ENCODE measurements around the gene OSBPL3.
A peak's percentile ranks its signal among the peaks of the same experiment; 100 is the strongest.

The OSBPL3 gene

DNA sequence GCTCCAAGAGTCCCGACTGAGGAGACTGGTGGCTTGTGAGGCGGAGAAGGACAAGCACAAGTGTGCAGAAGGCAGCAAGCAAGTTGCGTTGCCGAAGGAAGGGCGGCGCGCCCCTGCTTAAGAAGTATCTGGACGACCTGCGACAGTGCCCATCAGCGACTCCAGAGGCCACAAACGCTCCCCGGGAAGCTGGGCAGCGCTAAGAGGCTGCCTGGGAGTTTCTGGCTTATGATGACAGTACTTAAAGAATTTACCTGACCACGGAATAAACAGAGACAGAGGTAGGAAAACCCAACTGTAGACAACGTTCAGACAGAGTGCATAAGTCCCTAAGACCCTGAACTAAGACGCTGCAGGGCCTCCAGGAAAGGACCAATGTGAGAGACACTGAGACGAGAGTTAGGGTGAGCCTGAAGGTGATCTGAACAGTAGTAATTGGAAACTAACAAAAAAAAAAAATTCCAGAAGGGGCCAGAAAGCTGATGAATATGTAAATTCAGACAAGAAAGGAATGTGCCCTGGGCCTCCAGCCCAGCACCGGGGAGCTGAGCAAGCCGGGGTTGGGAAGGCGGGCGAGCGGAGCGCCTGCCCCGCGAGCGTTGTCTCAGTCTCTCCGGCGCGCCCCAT is 1.0 kb downstream of the OSBPL3 start:
- peak; percentile 67 for DNase-seq

- DNase-seq: peak; percentile 74
Measured at GRCh38 chr7:24975644-24976260, 4.2 kb downstream of the OSBPL3 start.

DNA sequence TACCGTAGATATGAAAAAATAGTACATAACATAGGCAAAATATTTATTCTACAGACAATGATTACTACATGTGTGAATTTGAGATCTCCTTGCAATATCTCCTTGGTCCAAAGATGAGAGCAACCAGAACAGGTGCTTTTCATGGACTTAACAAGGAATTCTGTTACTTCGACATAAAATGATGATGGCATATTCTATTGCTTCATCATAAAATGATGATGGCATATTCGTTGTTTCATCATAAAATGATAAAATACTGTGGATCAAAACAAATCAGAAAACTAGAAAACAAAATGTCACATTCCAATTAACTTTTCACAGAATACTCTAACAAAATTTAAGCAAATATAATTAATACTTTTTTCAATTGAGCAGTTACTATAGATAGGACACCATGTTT is 4.8 kb downstream of the OSBPL3 start:
- DNase-seq: no peak

GRCh38 chr7:24974026-24974832 is 5.7 kb downstream of the OSBPL3 start:
- no peak for DNase-seq

DNA sequence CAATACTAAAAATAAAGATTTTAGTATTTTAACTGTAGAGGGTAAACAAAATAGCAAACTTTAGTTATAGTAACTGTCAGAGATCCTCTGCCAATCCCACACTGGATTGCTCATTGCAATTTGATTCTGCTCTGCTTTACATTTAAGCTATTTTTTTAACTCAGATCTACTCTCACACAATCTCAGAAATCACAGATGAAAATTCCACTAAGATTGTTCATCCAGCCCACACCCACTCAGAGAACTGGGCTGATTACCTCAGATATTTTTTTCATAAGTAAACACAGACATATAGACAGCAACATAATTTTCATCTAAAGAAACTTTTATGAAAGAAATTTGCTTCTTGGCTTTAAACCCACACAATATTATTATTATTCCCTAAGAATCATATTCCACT is 7.0 kb downstream of the OSBPL3 start:
- DNase-seq: peak; percentile 70

DNA sequence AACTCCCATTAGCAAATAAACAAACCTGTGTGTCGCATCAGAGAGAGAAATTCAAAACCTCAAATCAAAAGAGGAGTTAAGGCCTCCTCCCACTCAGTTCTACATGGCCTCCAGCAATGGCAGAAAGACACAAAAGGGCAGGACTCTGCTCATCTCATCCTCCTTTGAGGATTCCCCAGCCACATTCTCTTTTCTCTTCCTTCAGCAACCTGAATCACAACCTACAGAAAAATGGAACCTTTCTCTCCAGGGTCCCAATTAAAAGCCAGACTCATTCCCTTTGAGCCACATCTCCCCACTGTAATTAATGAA is 7.9 kb downstream of the OSBPL3 start:
- DNase-seq: no peak

DNA sequence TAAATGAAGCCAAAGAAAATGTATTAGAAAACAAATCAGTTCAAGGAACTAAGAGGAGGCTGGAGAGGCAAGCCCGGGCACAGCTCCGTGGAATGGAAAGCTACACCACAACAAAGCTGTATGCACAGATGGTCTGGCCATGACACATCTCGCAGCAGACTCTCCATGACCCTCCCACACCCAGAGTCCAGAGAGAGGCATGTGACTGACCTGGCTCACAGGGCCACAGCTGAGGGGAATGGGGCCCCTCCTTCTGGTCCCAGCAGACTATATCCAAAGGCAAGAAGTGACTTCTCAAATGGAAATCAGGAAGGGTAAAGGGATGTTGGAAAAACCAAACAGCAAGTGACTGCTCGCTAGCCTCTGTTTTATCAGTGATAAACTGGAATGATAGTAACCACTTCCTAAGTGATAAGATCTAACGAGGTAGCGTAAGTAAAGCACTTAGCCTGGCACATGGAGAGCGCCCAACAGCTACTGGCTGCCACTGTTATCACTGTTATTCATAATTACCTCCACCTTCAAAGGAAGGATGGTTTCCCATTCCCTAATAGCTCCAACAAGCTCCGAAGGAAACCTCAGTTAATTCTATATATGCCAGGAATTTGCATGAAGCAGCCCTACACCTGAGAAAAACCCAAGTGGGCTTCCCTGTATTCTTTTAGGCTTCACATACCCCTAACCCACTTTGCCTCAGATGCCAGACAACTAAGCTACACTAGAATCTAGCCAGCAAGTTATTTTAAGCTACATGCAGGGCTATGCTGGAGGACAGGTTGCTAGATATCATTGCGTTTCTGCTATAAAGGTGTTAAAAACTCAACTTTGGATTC is 8.4 kb downstream of the OSBPL3 start:
- DNase-seq: peak; percentile 84

DNA sequence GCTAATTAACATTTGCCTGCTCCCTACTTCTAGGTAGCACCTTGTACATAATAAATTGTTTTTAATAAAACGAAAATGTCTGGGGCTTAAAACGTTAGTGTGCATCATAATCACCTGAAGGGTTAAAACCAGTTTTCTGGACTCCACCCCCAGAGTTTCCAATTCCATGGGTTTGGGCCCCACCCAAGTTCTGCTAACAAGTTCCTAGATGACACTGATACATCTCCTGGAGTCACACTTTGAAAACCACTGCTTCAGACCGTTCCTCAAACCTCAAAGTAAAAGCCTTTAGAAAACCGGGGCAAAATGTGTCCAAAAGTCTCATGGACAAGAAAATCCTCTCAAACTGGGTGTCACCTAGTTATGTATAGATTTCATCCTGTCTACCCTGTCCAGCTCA is 9.3 kb downstream of the OSBPL3 start:
- DNase-seq: no peak

DNA sequence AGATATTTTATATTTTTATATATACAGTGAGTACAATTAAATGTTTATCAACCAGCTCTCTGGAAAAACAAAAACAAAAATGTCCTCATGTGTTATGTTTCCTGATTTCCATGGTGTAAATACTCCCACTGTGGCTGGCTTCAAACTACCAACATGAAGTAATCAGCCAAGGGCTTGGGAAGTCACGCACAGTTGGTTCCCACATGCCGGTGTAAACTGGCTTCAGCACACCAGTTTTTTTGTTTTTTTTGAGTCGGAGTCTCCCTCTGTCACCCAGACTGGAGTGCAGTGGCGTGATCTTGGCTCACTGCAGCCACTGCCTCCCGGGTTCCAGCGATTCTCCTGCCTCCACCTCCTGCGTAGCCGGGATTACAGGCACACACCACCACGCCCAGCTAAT is 11.8 kb downstream of the OSBPL3 start:
- DNase-seq: no peak

- DNase-seq: no peak
Measured at GRCh38 chr7:24967696-24968095, 12.3 kb downstream of the OSBPL3 start.

- no peak for DNase-seq
Measured at GRCh38 chr7:24966802-24967201, 13.2 kb downstream of the OSBPL3 start.

GRCh38 chr7:24965831-24966708 is 13.9 kb downstream of the OSBPL3 start:
- DNase-seq: no peak

GRCh38 chr7:24964191-24964590 is 15.8 kb downstream of the OSBPL3 start:
- peak; percentile 59 for DNase-seq

DNA sequence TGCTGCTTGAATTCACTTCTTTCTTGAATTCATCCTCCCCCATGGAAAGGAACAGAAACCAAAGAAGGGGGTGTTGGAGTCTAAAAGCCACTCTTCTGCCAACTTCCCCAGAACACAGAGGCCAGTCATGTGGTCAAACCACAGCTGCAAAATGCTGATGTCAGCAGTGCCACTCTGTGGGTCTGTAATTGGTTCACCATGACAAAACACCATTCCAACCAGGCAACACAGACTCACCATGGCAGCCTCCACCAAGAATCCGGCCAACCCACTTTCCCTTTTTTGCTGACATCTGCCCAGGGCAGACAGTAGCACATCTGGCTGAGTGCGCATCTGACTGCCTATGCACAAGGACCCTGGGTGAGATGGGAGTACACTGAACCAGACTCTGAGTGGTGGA is 16.8 kb downstream of the OSBPL3 start:
- peak; percentile 38 for DNase-seq

DNA sequence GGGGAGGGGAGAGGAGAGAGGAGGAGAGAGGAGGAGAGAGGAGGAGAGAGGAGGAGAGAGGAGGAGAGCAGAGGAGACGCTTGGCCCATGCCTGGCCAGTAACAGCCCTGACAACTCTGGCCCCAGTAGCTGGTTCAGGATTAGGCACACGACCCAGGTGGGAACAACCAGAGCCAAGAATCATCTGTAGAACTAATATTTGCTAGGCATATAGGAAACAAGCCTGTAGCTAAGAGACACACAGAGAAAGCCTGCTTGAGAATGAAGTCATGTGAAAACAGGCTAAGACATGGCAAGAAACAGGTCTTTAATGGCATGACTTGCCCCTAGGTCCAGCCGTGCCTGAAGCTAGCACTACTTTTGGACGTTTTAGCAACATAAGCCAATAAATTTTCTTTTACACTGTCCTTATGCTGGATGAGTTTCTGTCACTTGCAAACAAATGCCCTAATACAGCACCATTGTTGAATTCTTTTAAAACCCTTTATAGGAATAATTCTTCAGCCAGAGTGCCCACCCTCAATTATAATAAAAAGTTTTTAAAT is 17.5 kb downstream of the OSBPL3 start:
- no peak for DNase-seq

DNA sequence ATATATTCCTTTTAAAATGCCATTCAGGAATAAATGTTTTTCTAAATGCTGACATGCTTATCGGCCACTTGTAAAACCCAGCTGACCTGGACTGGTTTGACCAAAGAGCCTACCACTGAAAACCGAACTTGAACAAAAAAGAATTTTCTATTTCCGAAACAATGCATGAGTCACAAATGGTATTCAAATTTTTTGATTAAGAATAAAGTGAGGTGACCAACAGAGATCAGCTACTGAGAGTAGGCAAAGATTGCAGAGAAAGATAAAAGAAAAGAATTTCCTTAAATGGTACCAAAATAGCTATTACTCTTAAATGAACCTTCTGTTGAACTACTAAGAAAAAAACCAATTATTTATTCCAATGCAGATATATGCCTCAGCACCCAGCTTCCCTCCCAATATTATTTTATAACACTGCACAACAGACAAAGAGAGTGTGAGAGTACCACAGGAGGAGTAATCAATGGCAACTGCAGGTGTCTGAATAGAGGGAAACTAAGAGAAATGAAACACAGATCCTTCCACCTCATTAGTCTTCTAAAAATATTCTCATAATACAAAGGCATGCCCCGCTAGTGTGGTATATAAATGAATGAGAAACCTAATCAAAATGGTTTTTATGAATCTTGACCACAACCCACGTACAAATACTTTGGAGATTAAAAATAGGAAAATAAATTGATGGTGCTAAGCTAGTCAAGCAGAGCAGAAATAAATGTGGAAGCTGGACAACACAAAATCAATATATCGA is 20.1 kb downstream of the OSBPL3 start:
- DNase-seq: no peak

DNA sequence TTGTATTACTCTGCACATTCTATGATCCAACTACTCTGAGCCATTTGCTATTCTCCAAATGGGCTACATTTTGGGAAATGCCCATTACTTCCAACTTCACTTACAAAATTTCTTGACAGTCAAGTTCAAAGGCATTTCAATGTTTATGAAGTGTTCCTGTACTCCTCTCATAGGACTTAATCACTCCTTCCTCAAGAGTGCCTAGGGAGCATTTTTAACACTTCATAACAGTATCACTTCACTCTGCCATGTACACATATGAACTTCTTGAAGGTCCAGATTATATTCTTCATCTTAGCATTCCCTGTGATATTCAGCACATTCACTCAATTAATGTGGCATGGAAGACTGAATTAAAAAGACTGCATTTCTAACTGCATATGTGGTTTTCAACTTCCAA is 21.6 kb downstream of the OSBPL3 start:
- DNase-seq: no peak

DNA sequence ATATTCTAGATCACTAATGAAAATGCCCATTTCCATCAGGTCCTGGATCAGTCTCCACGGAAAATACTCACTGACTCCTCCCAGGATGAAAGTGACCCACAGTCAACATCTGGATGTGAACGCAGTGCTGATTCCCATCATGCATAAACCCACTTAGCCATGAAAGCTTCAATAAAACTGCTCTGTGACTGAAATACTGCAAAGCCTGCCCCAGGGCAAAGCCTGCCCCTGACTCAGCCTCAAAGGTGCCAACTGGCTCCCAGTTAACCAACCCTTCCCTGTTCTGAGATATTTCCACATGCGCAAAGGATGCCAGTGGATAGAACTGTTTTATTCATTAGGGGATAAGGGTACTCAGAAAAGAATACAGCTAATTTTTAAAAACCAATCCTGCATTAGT is 24.0 kb downstream of the OSBPL3 start:
- DNase-seq: no peak

DNA sequence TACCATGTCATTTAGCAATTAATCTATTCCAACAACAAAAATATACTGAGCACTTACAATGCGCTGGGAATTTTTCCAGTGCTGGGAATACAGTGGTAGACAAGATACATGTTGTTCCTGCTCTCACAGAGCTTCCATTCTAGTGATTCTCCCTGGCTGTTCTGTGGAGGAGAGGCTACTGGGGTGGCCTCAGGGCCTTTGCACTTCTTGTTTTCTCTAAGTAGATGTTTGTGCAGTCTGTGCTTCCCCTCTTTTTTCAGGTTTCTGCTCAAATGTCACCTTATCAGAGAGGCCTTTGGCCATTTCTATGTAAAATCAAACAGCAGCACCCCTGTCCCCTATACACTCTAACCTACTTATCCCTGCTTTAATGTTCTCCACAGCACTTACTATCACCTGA is 24.7 kb downstream of the OSBPL3 start:
- no peak for DNase-seq

GRCh38 chr7:24952464-24952863 is 27.5 kb downstream of the OSBPL3 start:
- DNase-seq: no peak

DNA sequence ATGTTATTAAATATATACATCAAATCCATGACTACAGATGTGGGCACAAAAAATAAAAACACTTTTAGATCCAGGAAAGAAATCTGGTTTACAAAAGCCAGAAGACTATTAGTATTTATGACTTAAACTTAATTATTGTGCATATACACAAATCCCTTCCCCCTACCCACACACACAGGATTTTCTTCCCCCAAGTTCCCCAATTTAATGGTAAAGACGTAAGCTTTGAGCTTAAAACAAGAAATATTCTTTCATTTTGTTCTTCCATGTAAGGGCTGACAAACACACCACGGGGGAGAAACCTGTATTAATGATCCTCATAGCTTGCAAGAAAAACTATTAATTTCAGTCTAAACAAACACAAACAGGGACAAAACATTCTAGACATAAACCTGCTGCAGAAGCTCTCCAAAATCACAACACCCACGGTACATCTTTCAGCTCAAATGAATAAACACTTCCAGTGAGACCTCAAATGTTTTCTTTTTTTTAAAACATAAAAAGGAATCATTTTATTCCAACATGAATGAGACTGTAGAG is 28.5 kb downstream of the OSBPL3 start:
- no peak for DNase-seq
